HG02852 (cell line): ENCODE results near the gene ARMC12.

Source experiments
- ATAC-seq: cut with Tn5 transposase; IDR thresholded peaks from one replicate; pipeline ENCODE4 v1.9.1; 2021; ENCODE audit warnings: mild to moderate bottlenecking, moderate library complexity; ENCODE audit not compliant: unreplicated experiment

Gene ARMC12

DNA sequence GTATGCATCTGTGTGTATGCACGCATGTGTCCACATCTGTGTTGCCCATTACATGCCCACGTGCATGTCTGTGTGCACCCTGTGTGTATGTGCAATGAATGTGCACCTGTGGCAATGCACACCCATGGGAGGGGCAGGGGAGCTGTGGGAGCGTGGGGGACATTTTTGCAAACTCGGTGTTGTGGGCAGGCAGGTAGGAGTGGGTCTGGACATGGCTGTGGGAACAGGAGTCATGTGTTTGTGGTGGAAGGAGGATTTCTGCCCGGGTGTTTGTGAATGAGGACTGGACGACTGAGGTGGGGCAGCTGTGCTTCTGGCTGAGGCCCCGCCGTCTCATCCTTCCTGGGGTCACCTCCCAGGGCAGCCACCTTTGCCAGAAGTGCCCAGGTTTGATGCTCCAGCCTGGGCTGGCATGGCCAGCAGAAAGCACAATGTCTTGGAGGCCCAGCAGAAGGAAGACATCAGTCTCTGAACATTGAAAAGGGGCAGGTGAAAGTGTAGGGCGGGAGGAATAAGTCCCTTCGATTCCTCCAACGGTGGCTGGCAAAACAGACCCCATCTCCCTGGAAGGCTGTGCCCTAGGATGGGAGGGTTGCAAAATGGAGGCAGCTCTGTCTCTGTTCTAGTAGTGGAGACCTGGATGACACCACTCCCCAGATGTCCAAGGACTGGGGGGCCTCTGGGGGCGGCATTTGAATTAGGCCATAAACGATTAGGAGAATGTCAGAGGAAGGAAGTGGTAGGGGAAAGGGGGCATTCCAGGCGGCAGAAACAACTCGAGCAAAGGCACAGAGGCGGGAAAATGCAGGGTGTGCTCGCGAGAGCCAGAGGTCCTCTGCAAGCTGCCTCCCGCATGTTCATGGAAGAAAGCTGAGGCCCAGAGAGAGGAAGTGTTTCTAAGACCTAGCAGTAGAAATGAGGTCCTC is 19.1 kb upstream of the ARMC12 start:
- no peak for ATAC-seq

DNA sequence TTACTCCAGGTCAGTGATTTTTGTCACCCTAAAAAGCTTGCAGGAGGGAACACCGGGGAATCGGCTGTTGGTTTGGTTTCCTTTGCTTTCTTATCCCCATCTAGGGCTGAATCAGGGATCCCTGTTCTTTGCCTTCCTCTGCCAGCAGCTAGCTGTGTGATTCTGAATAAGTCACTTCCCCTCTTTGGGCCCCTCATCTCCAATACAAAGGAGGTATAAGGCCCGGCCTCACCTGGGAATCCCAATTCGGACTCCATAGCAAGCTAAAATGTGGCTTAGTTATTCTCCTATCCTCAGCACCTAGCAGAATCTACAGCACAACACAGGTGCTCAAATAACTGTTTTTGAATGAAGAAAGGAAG is 18.5 kb upstream of the ARMC12 start:
- no peak for ATAC-seq

DNA sequence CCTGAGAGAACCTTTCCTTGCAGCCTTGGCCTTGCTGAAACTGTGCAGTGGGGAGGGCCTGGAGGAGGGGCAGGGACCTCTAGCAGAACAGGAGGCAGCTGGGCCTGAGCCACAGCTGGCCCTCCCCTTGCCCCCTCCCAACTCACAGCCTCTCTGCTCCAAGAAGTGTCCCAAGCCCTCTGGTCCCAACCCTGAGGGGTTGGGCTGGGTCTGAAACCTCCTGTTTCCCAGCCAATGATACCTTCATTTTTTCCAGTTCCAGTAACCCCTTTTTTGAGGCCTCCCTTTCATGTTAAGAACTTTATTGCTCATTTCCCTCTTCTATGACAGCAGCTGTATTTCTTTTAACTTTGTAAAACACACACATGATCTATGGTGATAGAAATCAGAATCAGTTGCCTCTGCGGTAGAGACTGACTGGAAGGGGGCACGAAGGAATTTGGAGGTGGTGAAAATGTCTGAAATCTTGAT is 17.9 kb upstream of the ARMC12 start:
- ATAC-seq, result no peak

GRCh38 chr6:35719404-35719829 is 17.4 kb upstream of the ARMC12 start:
- peak; percentile 18 for ATAC-seq

DNA sequence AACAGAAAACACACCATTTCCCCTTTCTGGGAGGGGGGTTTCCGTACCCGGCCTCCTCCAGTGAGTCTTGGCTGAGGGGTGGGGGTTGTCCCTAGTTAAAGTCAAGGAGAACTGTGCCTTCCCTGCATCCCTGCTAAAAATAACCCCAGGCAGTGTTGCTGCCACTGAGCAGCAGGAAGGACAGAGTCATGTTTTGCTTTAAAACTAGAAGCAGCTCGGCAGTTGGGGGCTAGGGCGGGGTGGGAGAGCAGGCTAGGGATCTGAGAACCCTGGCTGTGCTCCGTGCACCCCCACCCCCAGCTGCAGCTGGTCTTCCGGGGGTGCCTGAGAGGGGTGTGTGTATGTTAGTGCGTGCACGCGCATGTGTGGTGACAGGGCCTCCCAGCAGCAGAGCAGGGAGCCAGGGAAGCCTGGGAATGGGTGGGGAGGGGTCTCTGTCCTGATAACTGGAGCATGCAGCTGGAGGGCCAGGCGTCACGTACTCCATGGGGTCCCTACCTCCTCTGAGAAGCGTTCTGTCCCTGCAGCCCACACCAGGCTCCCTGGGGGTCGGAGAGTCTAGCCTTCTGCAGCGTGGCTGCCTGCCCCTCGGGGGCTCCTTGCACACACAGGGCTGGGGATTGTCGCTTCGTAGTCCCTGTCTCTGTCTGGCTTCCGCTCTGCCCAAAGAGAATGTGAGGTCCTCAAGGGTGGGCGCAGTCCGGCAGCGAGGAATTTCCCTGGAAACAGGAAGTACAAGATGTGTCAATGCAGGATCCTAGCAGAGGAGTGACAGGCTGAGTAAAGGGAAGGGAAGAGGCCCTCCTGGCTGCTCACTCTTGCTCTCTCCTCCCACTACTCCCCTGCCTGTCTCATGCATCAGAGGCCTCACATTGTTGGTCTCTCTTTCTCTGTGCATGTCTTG is 16.8 kb upstream of the ARMC12 start:
- ATAC-seq, result peak; percentile 61

DNA sequence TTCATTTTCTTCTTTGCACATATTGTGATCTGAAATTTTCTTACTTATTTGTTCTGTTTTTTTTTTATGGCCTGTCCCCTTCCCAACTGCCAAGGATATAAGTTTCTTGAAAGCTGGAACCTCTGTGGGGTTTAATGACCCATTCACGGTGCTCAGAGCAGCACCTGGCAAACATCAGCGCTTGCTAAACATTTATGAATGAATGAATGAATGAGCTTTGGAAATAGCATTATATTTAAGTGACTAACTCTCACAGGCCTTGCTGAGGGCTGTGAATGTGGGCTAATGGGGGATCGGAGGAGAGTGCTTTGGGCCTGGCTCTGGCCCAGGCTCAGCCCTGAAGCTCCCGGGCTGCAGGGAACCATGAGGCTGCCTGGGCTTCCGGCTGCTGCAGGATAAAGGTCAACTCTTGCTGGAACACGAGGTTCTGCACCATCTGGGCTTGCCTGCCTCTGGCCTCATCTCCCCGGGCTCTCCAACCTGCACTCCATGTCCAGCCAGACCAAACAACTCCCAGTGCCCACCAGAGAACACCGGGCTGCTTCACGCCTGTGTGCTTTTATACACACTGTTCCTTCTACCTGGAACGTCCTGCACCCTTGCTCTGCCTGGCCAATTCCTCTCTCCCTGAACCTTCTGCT is 14.6 kb upstream of the ARMC12 start:
- ATAC-seq, result no peak

- ATAC-seq, result no peak
Measured at GRCh38 chr6:35723587-35723986, 13.2 kb upstream of the ARMC12 start.

DNA sequence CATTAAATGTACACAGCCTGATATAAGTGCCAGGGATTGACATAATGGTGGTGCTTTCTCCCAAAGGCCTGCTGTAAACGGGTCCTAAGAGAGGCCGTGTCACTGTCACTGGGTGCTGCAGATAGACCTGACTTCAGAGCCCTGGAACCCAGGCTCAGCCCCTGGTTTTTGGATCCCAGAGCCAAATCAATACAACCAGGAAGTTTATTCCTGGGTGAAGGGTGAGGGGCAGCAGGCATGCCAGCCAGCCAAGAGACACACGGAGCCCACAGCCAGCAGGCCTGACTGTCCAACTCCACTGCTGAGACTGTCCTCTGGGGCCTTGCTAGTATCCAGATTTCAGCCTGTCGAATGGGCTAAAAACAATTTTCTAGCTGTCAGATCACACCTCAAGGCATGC is 12.8 kb upstream of the ARMC12 start:
- ATAC-seq, result no peak

GRCh38 chr6:35724471-35724870 is 12.4 kb upstream of the ARMC12 start:
- no peak for ATAC-seq

DNA sequence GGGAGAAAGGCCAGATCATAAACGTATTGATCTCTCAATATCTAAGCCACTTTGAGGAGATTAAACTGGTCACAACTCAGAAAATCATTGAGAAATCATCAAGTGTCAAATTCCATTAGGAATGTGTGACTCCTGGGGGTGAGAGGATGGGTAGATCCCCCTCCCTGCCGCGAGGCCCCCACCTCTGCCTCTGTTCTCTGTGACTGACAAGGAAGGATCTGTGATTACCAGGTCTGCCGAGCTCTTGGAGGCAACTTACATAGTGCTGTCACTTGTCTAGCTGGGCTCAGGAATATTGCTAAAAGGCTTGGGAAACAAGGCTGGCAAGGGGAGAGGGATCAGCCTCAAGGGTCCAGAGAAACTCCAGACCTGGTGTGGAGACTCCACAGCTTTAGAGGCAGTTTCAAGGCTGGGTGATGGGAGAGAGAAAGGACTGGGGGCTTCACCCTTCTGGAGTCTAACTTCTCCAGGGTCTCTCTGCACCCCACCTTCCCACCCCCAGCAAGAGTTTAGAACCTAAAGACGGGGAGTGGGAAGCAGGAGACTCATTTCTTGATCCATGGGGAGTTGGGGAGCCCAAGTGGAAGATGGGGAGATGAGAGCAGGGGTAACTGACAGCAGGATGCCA is 11.6 kb upstream of the ARMC12 start:
- ATAC-seq, result no peak

GRCh38 chr6:35725721-35726438 is 11.0 kb upstream of the ARMC12 start:
- no peak for ATAC-seq

GRCh38 chr6:35727231-35727934 is 9.4 kb upstream of the ARMC12 start:
- peak; percentile 20 for ATAC-seq

DNA sequence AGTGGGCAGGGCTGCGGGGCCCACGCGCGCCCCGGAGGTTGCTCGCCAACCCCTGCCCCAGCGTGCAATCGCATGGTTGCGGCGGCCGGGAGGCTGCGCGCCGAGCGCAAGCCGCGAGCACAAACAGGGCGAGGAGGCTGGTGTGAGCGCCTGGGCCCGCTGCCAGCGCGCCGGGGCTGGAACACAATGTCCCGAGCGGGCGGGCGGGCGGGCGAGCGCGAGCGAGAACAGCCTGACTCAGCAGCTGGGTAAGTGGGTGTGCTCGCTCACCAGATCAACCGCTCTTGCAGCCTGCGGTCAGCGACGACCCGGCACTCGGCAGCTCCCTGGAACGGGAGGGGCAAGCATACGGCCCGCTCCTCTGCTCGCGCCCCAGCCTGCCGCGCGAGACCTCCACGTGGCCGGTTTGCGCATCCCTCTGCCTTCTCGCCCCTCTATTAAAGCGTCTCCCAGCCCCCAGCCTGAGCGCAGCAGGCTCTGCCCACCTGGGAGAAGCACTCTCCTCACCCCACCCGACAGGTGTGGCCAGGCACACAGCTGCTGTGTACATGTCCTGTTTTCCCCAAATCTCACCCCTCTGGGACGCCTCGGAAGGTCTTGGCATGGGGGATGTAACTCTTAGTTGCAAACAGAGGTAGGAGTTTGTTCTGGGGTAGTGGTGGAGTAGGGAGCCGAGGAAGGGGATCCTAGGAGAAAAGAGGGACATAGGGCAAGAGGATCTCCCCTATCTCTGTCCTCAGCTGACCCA is 8.7 kb upstream of the ARMC12 start:
- peak; percentile 41 for ATAC-seq

GRCh38 chr6:35728683-35729678 is 7.9 kb upstream of the ARMC12 start:
- ATAC-seq, result no peak

DNA sequence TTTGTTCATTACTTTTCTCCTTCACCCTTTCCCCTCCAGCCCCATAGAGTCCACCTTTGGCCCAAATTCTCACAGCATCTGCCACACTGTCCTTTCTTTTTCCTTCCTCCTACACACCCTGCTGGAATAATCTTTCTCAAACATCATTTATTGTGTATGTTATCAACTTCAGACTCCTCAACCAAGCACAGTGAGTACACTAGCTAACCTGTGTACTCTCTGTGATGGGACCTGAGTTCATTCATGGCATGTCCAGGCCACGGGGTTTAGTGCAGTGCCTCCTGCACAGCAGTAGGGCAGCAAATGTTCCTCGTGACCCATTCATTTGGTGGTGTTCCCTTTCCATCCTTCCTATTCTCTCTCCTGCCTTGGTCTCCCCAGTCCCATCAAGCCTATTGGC is 7.1 kb upstream of the ARMC12 start:
- ATAC-seq, result no peak

DNA sequence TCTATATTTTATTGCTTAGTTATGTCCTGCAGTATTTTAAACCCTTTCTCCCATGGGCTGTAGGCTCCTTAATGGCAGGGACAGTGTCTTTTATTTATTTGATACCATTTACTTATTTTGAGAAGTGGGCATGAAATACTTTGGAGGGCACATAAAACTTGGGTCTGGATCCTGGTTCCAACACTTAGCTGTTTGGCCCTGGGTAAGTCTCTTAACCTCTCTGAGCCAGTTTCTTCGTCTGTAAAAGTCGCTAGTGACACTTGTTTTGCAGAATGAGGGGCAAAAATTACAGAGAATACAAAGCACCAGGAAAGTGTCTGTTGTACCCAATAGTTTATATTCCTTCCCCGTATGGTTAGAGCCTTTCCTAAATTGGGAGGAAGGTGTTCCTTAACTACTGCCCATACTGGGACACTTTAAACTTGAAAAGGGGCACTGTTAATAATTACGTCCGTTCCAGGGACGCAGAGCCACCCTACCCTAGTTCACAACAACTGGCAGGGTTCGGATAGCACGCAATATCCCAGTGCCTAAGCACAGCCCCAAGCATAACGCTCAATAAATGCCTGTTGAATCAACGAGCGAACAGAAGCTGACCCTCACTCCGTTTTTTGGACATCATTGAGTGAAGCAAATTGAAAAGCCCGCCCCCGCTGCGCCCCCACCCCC is 6.0 kb upstream of the ARMC12 start:
- ATAC-seq, result no peak

DNA sequence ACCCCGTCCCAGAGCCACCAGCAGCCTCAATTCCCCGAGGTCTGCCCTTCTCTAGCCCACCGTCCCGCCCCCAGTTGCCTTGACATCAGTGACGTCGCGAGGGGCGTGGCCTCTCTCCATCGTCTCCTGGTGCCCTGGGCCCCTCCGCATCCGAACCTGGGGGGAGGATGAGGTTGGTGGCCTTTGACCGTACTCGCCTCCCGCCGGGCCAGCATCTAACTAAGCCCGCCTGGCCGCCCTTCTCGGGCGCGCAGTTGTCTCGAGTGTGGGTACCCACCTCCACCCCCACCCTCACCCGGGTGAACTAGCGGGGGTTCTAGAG is 5.5 kb upstream of the ARMC12 start:
- peak; percentile 38 for ATAC-seq
